Stimulated activated CD8-positive, alpha-beta memory T cell treated with anti-CD3 and anti-CD28 coated beads, Interleukin-15, amount 100 ng/mL, for 24 hours (primary cell): ENCODE results near the gene FREM1.

Experiments used
- DNase-seq: peaks from one replicate; pipeline ENCODE4 v3.0.0-alpha.2; 2020; ENCODE audit warnings: low read depth

Gene FREM1

DNA sequence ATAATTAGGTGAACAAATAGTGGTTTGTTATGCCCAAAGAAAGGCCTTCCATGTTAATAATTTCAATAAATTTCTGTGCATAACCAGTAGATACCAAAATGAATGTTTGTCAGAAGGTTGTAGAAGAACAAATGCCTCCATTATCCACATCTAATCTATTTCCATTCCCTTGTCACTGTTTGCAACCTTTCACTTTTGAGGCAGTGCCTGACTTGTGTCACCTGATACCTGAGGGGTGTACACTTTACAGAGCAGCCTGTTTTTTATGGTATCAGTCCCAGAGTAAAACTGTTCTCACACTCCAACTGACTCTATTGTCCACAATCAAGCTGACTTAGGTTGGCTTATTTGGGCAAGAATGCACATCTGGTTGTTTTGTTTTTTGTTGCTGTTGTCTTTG lies 40.1 kb downstream of the FREM1 start:
- no peak for DNase-seq

DNA sequence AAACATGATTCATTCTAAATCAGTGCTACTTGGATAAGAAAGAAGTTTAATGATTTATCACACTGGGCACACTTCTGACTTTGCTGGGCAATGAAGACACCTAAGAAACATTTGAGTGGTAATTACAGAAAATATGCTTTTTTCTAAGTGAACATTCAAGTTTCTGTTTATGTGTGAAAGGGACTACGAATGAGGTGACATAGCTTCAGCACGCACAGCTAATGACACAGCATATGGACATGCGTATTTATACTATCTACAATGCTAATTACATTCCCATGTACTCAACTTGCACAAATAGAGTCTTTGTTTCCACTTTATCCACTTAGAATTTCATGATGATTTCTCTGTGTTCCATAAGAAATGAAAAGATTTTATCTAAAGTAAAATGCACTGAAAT lies 40.6 kb downstream of the FREM1 start:
- no peak for DNase-seq

DNA sequence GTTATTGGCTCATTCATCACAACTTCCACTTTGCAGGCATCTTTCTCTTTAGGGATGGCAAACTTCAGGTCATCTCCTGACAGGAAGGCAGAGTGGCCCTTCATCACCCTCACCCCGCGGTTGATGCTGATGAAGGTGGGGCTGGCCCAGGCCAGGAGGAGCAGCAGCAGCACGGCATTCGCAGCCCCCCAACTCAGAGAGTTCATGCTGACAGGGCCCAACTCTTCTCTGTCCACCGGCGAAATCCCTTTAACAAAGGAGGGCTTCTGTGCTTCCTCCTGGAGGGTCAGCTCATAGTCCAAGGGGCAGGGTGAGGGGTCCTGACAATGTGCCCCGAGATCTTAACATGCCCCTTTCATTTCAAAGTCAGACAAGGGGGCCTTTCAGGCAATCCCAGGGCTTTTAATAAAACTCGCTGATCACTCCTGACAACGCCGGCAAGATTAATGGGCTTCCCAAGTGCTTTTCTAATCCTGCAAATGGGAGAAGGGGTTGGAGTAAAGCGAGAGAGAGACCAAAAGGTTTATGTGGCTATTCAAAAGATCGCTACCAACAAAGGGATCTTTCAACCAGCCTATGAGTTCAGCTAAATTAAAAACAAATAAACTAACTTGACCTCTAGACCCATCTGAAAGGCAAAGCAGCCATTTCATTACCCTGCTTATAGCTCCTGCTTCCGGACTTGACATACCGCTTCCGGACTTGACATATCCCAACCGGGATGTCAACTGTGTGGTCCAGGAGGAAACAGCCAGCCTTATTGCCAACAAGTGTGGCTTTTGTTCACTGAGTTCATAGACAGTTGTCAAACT lies 41.2 kb downstream of the FREM1 start:
- no peak for DNase-seq

- DNase-seq: no peak
These were observed 41.8 kb downstream of the FREM1 start for GRCh38 chr9:14868418-14868771.

- no peak for DNase-seq
These were observed 44.0 kb downstream of the FREM1 start for GRCh38 chr9:14866200-14866749.

- no peak for DNase-seq
These were observed 45.9 kb downstream of the FREM1 start for GRCh38 chr9:14864309-14864708.

DNA sequence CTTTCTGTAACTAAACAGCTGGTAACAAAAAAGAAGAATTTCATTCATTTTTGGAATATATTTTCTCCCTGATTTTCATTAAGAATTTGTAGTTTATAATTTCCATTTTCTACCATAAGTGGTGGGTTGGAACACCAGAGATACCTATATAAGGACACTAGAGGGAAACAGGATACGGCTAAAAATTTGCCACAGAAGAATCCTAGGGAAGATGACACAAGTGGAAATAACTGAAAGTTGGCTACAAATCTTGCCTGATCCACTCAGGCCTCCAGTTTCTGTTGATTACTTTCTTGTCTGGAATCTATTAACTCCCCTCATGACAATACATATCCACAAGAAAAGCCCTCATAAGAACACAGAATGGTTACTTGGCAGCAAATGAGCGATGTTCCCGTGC lies 46.8 kb downstream of the FREM1 start:
- no peak for DNase-seq

GRCh38 chr9:14857449-14858305 lies 52.6 kb downstream of the FREM1 start:
- DNase-seq: no peak

DNA sequence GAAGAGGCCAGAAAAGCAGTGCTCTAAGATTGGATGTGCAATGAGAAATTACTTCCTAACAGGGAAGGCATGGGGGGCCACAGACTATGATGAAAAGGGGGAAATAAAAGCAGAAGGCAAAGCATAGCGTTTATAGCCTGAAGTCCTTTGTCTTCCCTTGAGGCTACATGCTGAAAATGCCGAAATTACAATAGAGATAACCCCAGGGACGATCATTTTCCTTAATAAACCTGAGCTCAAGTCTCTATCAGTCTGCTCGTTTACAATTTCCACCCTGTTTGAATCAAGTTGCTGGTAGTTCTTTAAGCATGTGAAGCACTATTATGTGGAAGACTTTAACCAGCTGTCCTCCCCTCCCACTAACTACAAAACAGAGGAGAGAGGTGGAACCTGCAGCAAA lies 60.4 kb downstream of the FREM1 start:
- DNase-seq: no peak

- no peak for DNase-seq
These were observed 60.9 kb downstream of the FREM1 start for GRCh38 chr9:14849296-14849695.

GRCh38 chr9:14846871-14847311 lies 63.3 kb downstream of the FREM1 start:
- peak; percentile 26 for DNase-seq

DNA sequence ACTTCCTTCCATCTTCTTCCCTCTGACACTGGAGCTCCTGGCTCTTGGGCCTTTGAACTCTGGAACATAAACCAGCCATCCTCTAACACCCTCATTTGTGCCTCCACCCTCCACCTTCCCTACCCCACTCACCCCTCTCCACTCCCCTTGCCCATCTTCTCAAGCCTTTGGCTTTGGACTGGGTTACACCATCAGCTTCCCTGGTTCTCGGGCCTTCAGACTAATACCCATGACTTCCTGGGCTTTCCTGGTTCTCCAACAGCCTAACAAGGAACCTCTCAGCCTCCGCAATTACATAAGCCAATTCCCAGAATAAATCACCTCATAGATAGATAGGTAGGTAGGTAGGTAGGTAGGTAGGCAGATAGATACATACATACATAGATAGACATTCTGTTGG lies 67.1 kb downstream of the FREM1 start:
- no peak for DNase-seq

- DNase-seq: no peak
These were observed 68.0 kb downstream of the FREM1 start for GRCh38 chr9:14842269-14842668.

GRCh38 chr9:14838701-14839100 lies 71.5 kb downstream of the FREM1 start:
- no peak for DNase-seq

DNA sequence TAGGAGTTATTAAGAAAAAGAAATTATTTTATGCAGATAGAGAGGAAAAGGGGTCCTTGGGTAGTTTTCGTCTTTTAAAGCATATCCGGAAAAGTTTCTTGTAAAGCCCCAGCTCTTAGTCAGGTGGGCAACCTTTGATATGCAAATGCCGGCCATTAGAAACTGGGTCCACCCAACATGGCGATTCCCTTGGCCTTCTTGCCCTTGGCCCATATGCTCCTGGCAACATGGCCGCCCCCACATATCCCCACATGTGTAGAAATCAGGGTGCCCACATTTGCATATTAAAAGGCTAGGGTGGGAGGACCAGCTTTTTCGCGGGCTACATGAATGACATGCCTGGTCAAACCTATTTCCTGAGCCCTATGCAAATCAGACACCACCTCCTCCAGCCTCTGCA lies 73.3 kb downstream of the FREM1 start:
- DNase-seq: no peak

GRCh38 chr9:14831661-14832060 lies 78.6 kb downstream of the FREM1 start:
- no peak for DNase-seq

GRCh38 chr9:14831074-14831473 lies 79.2 kb downstream of the FREM1 start:
- DNase-seq: no peak

- DNase-seq: no peak
These were observed 80.2 kb downstream of the FREM1 start for GRCh38 chr9:14830057-14830456.

DNA sequence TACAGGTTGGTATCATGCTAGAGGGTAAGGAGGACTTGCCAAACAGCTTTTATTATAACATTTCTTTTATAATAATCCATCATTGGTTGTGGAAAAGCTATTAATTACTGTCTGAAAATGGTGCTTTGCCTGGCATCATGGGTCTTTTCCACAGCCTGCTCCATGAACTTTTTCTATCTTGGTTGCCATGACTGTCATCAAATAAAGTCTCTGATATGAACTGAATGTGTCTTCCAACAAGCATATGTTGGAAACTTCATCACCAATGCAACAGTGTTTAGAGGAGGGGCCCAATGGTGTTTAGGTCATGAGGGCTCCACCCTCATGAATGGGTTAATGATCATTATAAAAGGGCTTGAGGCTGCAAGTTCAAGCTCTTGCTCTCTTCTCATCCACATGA lies 81.0 kb downstream of the FREM1 start:
- no peak for DNase-seq

DNA sequence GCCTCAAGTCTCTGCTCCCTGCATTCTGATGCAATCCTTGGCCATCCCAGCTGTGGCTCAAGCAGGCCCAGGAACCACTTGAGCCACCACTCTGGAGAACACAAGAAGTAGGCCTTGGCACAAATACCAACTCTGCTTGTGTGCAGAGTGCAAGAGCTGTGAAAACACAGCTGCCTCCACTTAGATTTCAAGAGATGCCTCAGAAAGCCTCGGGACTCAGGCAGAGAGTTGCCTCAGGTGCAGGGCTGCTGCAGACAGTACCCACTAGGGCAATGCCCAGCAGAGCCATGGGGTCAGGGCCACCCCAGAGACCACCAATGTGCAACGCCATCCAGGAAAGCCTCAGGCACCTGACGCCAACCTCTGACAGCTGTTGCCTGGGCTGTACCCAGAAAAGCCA lies 82.4 kb downstream of the FREM1 start:
- DNase-seq: no peak

DNA sequence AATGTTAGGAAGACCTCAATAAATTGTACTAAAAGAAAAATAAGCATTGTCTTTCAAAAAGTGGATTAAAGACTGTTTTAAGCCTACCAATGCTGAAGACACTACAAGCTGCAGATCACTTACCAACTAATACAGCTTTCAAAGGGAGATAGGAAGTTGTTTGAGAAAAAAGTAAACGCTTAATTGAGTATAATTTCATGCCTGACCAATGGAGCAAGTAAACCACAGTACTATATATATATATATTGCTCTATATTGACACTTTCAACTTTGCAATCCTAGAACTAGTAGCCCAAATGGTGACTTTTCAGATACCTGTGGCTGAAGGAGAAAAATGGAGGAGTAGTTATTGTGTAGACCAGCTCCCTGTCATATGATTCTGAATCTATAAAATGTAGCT lies 85.7 kb downstream of the FREM1 start:
- DNase-seq: no peak

- no peak for DNase-seq
These were observed 86.4 kb downstream of the FREM1 start for GRCh38 chr9:14823800-14824199.

DNA sequence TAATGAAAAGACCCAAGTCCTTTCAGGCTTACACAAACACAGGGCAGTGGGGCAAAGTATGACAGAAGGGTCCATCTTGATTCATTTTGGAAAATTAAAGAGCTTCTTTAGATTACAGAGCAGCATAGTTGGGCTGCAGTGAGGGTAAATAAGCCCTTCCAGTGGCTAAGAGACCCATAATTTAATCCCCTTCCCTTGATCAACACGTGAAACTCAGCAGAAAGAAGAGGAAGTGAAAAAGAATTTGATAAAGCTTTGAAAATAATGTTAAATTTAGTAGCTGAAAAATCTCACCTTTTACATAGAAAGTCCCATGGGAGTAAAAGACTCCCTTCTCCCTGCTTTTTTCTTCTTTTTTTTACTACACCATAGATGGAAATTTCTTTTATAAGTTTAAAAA lies 87.6 kb downstream of the FREM1 start:
- DNase-seq: no peak
